ENCODE measurements around the gene SLC9A3.
"Not testable (repeated sequence)": the region's sequence is repeated elsewhere in the genome, so short reads cannot be mapped to it uniquely, and the experiment has no call there.

The SLC9A3 gene

DNA sequence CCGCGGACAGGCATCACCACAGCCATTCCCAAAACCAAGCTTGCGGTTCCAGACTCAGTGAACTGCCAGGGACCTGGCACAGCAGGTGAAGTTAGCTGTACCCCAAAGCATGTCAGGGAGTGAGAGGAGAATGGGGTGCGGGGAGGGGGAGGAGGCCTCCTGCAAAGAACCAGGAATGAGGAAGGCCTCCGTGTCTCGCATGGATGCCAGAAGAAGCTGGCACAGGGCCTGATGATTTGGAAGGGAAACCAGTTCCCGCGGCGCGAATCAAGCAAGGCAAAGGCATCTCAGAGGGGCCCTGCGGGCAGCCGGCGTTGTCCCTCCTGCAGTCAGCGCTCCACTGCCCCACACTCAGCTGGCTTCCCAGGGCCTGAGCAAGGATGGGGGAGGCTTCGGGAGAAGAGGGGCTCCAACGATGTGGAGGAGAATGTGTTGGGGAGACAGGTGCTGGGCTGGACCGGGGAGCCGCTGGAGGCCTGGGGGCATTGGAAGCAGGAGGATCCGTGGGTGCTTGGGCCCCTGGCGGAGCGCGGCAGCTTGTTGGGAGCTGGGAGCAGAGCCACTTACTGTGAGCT, 14.6 kb downstream of the SLC9A3 start:
- no peak overlapping the region for H3K27ac ChIP-seq
- TF ChIP-seq, protein P1, sequence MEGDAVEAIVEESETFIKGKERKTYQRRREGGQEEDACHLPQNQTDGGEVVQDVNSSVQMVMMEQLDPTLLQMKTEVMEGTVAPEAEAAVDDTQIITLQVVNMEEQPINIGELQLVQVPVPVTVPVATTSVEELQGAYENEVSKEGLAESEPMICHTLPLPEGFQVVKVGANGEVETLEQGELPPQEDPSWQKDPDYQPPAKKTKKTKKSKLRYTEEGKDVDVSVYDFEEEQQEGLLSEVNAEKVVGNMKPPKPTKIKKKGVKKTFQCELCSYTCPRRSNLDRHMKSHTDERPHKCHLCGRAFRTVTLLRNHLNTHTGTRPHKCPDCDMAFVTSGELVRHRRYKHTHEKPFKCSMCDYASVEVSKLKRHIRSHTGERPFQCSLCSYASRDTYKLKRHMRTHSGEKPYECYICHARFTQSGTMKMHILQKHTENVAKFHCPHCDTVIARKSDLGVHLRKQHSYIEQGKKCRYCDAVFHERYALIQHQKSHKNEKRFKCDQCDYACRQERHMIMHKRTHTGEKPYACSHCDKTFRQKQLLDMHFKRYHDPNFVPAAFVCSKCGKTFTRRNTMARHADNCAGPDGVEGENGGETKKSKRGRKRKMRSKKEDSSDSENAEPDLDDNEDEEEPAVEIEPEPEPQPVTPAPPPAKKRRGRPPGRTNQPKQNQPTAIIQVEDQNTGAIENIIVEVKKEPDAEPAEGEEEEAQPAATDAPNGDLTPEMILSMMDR (IDR thresholded peaks at IDR 0.05), result no peak
- no peak for TF ChIP-seq ZFX (IDR thresholded peaks at IDR 0.05; ENCODE audit: borderline replicate concordance)

DNA sequence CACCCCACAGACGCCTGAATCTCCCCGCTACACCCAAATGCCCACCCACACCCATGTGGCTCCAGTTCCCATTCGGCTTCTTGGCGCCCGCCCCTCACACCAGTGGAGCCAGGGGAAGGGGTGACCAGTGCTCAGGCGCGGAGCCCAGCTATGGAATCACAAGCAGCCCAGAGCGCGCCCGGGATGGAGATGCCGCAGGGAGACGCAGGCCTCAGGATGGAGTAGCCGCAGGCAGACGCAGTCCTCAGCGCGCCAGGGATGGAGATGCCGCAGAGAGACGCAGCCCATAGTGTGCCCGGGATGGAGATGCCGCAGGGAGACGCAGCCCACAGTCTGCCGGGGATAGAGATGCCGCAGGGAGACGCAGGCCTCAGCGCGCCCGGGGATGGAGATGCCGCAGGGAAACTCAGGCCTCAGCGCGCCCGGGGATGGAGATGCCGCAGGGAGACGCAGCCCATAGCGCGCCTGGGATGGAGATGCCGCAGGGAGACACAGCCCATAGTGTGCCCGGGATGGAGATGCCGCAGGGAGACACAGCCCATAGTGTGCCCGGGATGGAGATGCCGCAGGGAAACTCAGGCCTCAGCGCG, 16.2 kb downstream of the SLC9A3 start:
- H3K27ac ChIP-seq, result not testable (repeated sequence)

DNA sequence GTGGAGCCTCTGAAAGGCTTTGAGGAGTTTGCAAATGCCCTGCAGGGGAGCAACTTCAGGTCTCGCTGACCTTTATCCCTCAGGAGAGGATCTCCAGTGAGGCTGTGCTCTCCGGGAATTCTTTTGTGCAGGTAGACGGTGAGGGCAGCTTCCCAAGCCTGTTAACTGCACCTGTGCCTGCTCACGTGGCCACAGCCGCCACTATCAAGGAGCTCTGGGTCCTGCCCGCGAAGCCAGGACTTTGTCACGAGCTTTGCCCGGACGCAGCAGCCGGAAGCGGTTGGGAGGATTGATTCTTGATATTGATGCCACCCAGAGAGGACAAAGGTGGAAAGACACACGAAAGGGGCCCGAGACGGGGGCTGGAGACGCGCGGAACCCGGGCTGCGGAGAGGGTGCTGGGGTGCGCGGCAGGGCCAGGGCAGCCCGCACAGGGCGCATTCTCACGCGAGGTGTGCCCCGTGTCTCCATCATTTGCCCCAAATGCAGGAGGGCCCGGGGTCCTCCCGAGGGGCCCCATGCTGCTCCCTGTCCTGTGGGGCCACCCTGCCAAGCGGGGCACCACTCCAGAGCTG, 18.2 kb downstream of the SLC9A3 start:
- TF ChIP-seq ZFX (IDR thresholded peaks at IDR 0.05; ENCODE audit: borderline replicate concordance), result no peak
- TF ChIP-seq, protein P1 (IDR thresholded peaks at IDR 0.05), result no peak
- no peak overlapping the region for H3K27ac ChIP-seq

DNA sequence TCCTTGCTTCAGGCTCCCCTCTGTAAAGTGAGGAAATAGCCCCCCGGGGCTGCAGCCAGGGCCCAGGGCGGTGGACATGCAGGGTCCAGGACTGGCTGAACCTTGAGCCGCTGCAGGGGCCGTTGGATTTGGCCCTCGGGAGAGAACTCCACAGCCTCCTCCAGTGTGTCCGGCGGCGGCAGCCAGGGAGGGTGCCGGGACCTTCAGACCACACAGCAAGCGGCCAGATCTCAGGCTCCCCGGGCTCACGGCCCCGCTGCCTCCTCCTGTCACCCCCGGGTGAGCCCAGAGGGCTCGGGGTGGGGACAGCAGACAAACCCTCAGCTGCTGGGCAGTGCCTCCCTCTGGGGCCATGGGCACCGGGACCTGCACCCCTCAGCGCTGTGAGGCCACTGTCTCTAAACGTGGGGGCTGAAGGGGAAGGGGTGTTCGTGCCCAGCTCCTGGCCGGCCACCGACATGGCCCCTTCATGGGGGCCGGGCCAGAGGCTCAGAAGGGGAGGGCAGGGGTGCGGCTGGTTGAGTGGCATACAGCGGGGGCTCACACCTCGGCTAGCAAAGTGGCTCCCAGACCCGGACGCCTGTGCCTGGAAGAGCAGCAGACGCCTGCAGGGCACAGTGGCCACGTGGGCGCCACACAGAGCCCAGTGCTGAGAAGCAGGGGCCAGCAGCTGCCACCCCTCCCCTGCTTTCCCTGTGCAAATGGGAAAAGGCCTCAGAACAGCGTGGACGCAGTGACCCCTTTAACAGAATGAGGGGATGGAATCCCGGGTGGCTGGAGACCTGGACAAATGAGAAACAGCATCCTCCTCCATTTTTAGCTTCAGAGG, 19.7 kb downstream of the SLC9A3 start:
- TF ChIP-seq, protein P1 (IDR thresholded peaks at IDR 0.05), result no peak
- no peak for TF ChIP-seq ZFX (IDR thresholded peaks at IDR 0.05; ENCODE audit: borderline replicate concordance)
- no peak overlapping the region for H3K27ac ChIP-seq

DNA sequence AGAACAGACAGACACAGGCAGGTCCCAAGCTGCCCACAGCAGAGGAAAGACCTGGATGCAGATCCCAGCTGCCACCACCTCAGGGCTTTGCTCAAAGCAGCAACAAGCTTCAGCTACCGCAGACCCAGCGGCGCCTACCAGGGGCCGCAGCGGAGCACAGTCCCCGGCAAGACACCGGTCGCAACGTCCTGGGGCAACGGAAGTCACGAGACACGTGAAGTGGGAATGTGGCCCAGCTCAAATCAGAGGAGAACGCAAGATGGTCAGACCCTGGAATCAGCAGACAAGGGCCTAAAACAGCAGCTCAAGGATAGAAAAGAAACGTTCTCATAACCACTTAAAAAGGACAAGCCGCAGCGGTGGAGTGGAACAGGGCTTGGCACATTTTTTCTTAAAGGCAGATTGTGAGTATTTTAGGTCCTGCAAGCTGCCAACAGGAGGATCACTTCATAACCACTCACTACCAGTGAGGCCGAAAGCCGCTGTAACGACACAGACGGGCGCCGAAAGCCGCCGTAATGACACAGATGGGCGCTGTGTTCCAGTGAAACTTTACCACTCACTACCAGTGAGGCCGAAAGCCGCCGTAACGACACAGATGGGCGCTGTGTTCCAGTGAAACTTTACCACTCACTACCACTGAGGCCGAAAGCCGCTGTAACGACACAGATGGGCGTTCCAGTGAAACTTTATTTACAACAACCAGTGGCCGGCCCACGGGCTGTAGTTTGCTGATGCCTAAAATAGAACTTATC, 21.7 kb downstream of the SLC9A3 start:
- no peak overlapping the region for H3K27ac ChIP-seq
- TF ChIP-seq, protein P1 (IDR thresholded peaks at IDR 0.05), result no peak
- TF ChIP-seq ZFX (IDR thresholded peaks at IDR 0.05; ENCODE audit: borderline replicate concordance), result no peak

DNA sequence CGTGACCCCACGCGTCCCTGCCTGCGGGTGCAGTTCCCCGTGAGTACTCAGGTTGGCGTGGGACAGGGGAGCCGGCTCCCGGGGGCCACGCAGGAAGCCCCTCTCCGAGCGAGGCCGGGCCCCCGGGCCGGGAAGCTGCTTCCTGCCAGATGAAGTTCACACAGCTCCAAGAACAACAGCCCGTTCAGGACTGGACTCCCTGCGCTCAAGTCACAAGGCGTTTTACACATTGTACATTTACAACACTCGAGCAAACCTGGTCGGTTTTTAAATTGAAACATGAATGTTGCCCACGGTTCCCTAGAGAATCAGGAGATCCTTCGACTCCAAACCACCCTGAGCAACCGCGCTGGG, 22.4 kb downstream of the SLC9A3 start:
- H3K27ac ChIP-seq, result no peak overlapping the region
- TF ChIP-seq, protein P1 (IDR thresholded peaks at IDR 0.05), result no peak
- TF ChIP-seq ZFX (IDR thresholded peaks at IDR 0.05; ENCODE audit: borderline replicate concordance), result no peak

DNA sequence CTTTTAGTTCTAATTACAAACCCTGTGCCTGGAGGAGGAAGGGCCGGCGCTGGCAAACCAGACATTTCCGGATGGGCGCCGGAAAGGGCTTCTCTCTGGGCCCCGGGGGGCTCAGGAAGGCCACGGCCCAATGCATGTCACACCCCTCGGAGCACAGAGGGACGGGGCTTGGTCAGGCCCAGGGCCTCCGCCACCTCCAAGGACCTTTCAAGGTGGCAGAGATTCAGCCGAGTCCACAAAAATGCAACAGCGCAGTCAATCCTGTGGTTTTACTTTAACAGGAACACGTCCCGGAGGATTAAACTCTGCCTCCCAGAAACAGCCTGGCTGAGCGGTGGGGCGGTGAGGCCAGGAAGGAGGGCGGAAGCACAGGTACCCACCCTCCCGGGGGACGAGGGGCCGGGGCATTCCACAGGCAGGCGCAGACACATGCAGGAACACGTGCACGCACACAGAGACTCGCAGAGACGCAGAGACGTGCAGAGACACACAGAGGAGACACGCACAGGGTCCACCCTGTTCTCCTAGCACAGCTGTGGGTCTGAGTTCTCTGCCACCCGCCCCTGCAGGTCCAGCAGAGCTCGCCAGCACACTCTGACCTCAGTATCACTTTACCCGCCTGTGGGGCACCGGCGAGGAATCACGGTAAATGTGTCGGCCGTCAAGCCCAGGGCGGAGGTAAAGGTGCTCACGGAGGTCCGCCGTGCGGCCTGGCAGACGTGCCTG, 23.0 kb downstream of the SLC9A3 start:
- TF ChIP-seq ZFX (IDR thresholded peaks at IDR 0.05; ENCODE audit: borderline replicate concordance), result no peak
- TF ChIP-seq, protein P1 (IDR thresholded peaks at IDR 0.05), result no peak
- no peak overlapping the region for H3K27ac ChIP-seq

All from 22Rv1 (cell line).